Lung (tissue), 12 donors: Measurements from ENCODE around the gene SLC66A2. TPM values are rescaled to one million over a fixed set of nuclear protein-coding genes. Genes with fewer than 3 reads are reported as not detected.
A peak's percentile ranks its signal among the peaks of the same experiment; 100 is the strongest.
"Not testable (repeated sequence)": the region's sequence is repeated elsewhere in the genome, so short reads cannot be mapped to it uniquely, and the experiment has no call there.

Source experiments
- ATAC-seq: fragments of 200-7000 bp; cut with Tn5 transposase; one replicate; pipeline ENCODE4 v1.9.1; 2020; ENCODE audit warnings: moderate number of reproducible peaks; ENCODE audit not compliant: insufficient read depth, low FRiP score
- DNase-seq, 3 donors: peaks; one replicate each; pipeline ENCODE4 v3.0.0-alpha.2; 2013 to 2017
- H3K27ac ChIP-seq, 2 donors: one replicate each; pipeline ENCODE4 v1.5.1; 2013; ENCODE audit warnings: mild to moderate bottlenecking in 2 of 2, moderate library complexity in 2 of 2, control low read depth in 1 of 2, inconsistent platforms in 1 of 2, low read depth in 1 of 2, low read length in 1 of 2
- H3K27me3 ChIP-seq, 3 donors: one replicate each; pipeline ENCODE4 v1.5.1; 2013; ENCODE audit warnings: low read length in 2 of 3; ENCODE audit not compliant: control insufficient read depth in 3 of 3, insufficient read depth in 3 of 3
- H3K36me3 ChIP-seq, 4 donors: one replicate each; pipeline ENCODE4 v1.5.1; 2013; ENCODE audit warnings: low read length in 4 of 4, mild to moderate bottlenecking in 1 of 4, moderate library complexity in 1 of 4; ENCODE audit not compliant: control insufficient read depth in 4 of 4, insufficient read depth in 4 of 4
- H3K4me1 ChIP-seq, 5 donors: one replicate each; pipeline ENCODE4 v1.5.1; 2013; ENCODE audit warnings: low read length in 5 of 5, mild to moderate bottlenecking in 2 of 5, moderate library complexity in 1 of 5; ENCODE audit not compliant: control insufficient read depth in 5 of 5, insufficient read depth in 5 of 5
- H3K4me3 ChIP-seq: one replicate; pipeline ENCODE4 v1.5.1; 2013; ENCODE audit warnings: mild to moderate bottlenecking, control low read depth, moderate library complexity
- H3K9ac ChIP-seq, 2 donors: one replicate each; pipeline ENCODE4 v1.5.1; 2013; ENCODE audit warnings: low read length in 2 of 2, control low read depth in 1 of 2; ENCODE audit not compliant: insufficient read depth in 1 of 2
- H3K9me3 ChIP-seq, 4 donors: one replicate each; pipeline ENCODE4 v1.5.1; 2013; ENCODE audit warnings: low read length in 3 of 4, mild to moderate bottlenecking in 1 of 4, moderate library complexity in 1 of 4; ENCODE audit not compliant: control insufficient read depth in 4 of 4, insufficient read depth in 3 of 4
- WGBS, 2 donors: extraction: QIAGEN DNeasy Blood & Tissue Kit; methylation state at CpG; one replicate each; pipeline ENCODE4 v1.1.7; 2013; 5-methylcytosine and 5-hydroxymethylcytosine counted together
- polyA plus RNA-seq, 2 donors: library from polyadenylated mRNA; stranded (reverse); fragments of 200-250 nt; gene quantifications; one replicate each; pipeline ENCODE4 v1.2.1, GENCODE V29; 2013
- total RNA-seq, 2 donors: library from RNA; depleted of rRNA in 1 of 2; stranded (reverse); fragments of >200 nt in 1 of 2; gene quantifications; one replicate each; pipeline ENCODE4 v1.2.1, GENCODE V29; 2014 to 2021
- TF ChIP-seq, protein P1 (sequence below): IDR thresholded peaks from 2 replicates; pipeline ENCODE4 v1.5.1; 2012; ENCODE audit warnings: mild to moderate bottlenecking; ENCODE audit errors: control extremely low read depth, extremely low read depth
- donor health status: control.
- donor health status: control.
- donor health status: Bipolar disorder and iron deficiency.
- donor health status: healthy.
- donor health status: DM: yes; HTN: yes; CAD: no.

SLC66A2 gene
- total and polyA plus RNA-seq, 4 donors, result 26.5 to 71.8 (median 62.3) TPM

DNA sequence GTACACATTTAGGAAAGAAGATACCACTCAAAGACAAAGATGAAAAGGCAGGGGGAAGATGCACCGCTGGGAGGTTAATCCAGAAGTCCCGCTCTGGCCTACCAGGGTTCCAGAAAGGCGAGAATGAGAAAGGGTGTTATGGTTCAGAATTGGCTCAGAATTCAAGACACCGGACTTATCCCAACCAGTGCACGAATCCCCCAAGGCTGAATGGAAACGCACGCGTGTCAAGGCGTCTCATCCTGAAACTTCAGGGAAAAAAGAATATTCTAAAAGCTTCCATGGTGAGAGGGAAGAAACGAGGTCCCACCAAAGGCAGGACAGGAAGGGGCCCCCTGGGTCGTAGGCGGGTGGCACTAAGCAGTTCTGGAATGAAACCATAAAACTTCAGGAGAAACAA is 71.9 kb downstream of the SLC66A2 start:
- Histone ChIP-seq H3K9ac (no peak overlapping the region), H3K9me3 (peaks cover 0 to 6% (median 0%) of the 10 kb centered on the region in 4 donors), H3K4me3 (no peak overlapping the region), H3K27ac (no peak overlapping the region), H3K4me1 (no peaks in the 10 kb centered on the region), H3K27me3 (no peaks in the 10 kb centered on the region), H3K36me3 (no peaks in the 10 kb centered on the region)
- TF ChIP-seq, protein P1, sequence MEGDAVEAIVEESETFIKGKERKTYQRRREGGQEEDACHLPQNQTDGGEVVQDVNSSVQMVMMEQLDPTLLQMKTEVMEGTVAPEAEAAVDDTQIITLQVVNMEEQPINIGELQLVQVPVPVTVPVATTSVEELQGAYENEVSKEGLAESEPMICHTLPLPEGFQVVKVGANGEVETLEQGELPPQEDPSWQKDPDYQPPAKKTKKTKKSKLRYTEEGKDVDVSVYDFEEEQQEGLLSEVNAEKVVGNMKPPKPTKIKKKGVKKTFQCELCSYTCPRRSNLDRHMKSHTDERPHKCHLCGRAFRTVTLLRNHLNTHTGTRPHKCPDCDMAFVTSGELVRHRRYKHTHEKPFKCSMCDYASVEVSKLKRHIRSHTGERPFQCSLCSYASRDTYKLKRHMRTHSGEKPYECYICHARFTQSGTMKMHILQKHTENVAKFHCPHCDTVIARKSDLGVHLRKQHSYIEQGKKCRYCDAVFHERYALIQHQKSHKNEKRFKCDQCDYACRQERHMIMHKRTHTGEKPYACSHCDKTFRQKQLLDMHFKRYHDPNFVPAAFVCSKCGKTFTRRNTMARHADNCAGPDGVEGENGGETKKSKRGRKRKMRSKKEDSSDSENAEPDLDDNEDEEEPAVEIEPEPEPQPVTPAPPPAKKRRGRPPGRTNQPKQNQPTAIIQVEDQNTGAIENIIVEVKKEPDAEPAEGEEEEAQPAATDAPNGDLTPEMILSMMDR, result no peak
- no peak for DNase-seq
- no peak for ATAC-seq
- WGBS, 2 donors, result 90 to 94% methylated on average over 12 of the region's 12 CpGs

DNA sequence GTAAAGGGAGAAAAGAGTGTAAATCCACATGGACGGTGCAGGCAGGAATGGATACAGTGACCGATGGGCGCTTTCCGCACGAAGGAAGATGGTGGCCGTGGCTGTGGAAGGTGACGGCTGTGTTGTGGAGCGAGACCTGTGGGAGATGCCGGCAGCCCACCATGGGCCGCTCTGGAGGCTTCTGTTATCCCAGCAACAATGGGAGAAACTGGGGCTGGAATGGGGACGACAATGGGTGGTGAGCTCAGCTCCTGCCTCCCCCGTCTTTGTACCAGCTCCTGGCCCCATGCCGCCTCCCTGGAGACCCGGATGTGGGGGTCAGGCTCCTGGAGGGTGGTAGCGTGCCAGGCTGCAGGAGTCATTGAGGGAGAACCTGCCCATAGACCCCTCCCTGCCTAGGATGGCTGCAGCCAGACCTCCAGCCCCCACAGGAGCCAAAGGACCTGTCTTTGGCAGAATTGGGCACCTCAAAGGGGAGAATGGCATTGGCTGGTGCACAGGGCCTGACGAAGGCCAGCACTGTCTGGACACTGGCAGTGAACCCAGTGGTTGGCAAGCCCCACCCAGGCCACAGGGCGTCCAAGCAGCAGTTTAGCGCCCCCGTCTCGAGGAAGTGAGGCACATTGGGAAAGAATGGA is 72.6 kb downstream of the SLC66A2 start:
- WGBS, 2 donors, result 90 to 94% methylated on average over 20 of the region's 20 CpGs
- Histone ChIP-seq H3K27me3 (no peaks in the 10 kb centered on the region), H3K27ac (no peak overlapping the region), H3K9ac (no peak overlapping the region), H3K4me3 (no peak overlapping the region), H3K4me1 (no peaks in the 10 kb centered on the region), H3K36me3 (no peaks in the 10 kb centered on the region), H3K9me3 (peaks cover 0 to 8% (median 0%) of the 10 kb centered on the region in 4 donors)
- ATAC-seq, result no peak
- TF ChIP-seq, protein P1, result no peak
- no peak for DNase-seq

DNA sequence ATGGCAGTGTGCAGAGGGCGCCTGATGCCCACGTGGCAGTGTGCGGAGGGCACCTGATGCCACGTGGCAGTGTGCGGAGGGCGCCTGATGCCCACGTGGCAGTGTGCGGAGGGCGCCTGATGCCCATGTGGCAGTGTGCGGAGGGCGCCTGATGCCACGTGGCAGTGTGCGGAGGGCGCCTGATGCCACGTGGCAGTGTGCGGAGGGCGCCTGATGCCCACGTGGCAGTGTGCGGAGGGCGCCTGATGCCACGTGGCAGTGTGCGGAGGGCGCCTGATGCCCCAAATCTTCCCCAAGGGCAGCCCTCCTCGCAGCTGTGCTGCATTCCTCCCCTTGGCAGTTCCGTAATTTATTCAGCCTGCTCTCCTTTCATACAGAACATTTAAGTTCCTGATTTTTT is 73.2 kb downstream of the SLC66A2 start:
- H3K4me1 ChIP-seq, H3K9ac ChIP-seq, ATAC-seq, H3K9me3 ChIP-seq, H3K4me3 ChIP-seq, H3K27ac ChIP-seq, DNase-seq, H3K36me3 ChIP-seq, H3K27me3 ChIP-seq: not testable (repeated sequence)
- 93% methylated on average over 25 of the region's 25 CpGs for whole genome bisulfite sequencing, 2 donors

DNA sequence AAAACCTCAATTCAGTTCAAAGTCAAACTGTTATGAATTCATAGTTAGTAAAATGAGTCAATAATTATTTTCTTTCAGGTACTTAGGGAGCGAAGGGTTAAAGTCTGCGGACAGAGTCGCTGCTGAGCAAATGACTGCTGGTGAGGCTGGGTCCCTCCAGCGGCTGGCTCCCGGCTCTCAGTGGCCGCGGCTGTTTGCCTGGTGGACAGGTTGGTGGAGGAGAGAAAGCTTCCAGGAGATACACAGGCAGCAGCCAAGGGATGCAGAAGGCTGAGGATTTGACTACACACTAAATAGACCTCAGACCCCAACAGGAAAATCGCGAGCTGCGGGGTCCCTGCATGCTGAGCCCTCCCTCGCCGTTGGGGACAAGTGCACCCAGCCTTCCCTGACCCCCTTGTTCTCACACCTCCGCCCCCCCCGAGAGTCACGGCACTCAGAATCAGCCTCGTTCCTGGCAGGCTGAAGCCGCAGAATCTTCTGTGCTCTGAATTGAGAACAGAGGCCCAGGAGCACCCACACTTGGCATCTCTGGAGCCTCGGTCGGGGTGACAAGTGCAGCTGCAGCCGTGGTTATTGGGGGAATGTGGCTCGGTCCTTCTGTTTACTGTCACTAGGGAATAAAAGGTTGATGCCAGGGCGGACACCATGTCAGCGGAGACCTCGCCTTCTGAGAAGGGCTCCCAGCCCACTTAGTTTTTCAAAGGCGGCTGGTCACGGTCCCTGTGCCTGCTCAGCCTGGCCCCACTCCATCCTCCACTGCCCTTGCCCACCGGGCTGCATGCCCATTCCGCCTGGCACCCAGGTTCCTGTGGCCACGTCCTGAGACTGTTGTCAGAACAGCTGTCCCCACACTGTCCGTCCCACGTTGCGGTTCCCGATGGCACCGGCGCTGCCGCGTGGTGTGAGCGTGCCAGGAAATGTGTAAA is 74.0 kb downstream of the SLC66A2 start:
- TF ChIP-seq, protein P1, result no peak
- H3K4me3 ChIP-seq, result no peak overlapping the region
- no peak overlapping the region for H3K27ac ChIP-seq
- no peaks in the 10 kb centered on the region for H3K4me1 ChIP-seq
- no peaks in the 10 kb centered on the region for H3K36me3 ChIP-seq
- 56 to 67% methylated on average over 38 of the region's 38 CpGs for WGBS, 2 donors
- ATAC-seq (no peak), DNase-seq (peak in 1 of 3 donors; percentile 10)
- H3K9me3 ChIP-seq, result peaks cover 0 to 3% (median 0%) of the 10 kb centered on the region in 4 donors
- H3K9ac ChIP-seq, result no peak overlapping the region
- H3K27me3 ChIP-seq, result no peaks in the 10 kb centered on the region
